Measurements from ENCODE around the gene ULK3.

ULK3 gene

DNA sequence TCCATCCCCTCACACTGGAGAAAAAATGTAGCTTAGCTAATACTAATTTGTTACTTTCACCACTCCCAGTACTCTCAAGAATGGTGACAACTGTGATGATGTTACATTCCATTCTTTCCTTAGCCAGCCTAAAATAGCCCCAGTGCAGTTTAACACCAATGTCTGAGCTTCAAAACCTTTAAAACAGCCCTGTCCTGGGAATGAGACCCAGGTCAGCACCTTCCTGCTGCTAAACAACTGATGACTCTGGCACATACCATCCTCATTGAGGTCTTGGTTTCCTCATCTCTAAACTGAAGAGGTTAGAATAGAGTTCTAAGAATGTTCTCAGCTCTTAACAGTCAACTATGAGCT is 26.4 kb upstream of the ULK3 start:
- no peak for DNase-seq (ENCODE audit: low read depth in 2 of 2, low spot score in 1 of 2)

DNA sequence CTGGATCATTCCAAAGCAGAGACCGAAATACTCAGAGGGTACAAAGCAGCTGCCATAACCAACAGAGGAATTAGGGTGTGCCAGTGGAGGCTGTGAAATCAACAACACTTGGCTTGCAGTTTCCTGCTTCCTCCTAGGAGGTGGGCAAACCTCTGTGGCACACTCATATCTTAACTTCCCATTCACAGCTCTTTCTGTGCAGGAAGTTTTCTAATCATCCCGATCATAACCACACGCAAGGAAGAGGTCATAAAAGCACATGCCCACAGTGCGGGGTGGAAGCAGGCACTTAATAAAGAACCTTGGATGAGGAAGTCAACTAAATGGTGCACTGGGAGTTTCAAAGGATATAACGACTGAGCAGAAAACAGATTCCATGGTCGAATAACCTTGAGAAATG is 25.1 kb upstream of the ULK3 start:
- DNase-seq (ENCODE audit: low read depth in 2 of 2, low spot score in 1 of 2) = no peak

DNA sequence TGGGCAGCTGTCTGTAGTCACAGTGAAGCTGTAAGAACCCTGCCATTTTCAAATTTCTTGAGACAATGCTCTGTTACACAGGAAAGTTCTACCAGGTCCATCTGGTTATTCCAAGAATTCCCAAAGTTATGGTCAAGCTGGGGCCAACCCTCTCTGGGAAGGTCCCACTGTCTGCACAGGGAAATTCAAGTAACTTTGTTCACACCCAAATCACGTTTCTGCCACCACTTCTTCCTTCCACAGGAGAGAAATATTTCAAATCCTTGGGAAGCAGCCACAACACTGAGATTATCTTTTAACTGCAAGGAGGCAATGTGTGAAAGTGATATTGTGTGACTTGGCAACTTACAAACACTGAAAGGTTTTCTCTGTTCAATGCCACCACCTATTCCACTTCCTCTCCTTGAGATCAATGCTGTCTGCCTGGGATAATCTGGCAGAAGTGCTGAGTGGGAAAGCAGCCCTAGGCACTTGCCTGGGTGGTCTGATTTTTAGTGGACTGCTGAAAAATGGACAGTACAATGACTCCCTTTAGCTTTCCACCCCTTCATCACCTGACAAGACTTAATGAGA is 24.6 kb upstream of the ULK3 start:
- DNase-seq (ENCODE audit: low read depth in 2 of 2, low spot score in 1 of 2) = no peak

DNA sequence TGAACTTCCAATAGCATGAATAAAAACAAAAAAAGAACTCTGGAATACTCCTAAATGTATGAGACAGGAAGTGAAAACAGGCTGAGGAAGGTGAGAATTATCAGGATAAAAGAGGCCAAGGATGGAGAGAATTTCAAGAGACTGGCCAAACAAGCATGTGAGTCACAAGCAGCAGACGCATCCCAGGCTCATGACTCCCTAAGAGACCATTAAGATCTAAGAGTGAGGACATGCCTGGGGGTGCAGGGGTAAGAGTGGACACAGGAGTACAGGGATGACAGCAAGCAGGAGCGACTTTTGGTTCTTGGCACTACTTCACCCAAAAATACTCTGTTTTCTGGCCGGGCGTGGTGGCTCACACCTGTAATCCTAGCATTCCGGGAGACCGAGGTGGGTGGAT is 23.1 kb upstream of the ULK3 start:
- no peak for DNase-seq (ENCODE audit: low read depth in 2 of 2, low spot score in 1 of 2)

DNA sequence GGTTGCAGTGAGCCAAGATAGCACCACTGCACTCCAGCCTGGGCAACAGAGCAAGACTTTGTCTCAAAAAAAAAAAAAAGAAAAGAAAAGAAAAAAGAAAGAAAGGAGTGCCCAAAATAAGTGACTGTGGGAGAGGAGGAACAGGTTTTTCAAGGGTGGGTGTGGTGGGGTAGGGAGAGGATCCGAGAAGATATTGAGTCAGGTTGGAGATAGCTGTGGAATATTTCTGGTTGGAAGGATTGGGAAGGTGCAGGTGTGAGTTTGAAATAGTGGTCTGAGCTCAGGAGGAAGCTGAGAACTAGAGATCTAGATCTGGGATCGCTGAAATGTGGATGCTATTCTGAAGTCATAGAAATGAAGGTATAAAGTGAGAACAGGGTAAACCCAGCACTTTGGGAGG is 22.4 kb upstream of the ULK3 start:
- DNase-seq (ENCODE audit: low read depth in 2 of 2, low spot score in 1 of 2) = no peak

DNA sequence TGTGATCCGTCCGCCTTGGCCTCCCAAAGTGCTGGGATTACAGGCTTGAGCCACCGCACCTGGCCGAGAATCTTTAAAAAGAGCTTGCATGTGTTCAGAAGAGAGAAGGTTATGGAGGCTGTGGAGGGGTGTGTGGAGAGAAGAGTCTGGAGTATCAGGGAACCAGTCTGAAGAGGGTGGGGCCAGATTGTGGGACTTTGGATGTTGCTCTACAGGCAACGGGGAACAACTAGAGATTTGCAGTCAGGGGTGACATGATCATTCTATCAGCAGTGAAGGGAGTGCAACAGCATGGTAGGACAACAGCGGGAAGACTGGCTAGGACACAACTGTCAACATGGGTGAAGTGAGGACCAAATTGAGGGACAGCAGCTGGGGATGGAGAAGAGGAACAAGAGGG is 21.3 kb upstream of the ULK3 start:
- DNase-seq (ENCODE audit: low read depth in 2 of 2, low spot score in 1 of 2) = no peak

DNA sequence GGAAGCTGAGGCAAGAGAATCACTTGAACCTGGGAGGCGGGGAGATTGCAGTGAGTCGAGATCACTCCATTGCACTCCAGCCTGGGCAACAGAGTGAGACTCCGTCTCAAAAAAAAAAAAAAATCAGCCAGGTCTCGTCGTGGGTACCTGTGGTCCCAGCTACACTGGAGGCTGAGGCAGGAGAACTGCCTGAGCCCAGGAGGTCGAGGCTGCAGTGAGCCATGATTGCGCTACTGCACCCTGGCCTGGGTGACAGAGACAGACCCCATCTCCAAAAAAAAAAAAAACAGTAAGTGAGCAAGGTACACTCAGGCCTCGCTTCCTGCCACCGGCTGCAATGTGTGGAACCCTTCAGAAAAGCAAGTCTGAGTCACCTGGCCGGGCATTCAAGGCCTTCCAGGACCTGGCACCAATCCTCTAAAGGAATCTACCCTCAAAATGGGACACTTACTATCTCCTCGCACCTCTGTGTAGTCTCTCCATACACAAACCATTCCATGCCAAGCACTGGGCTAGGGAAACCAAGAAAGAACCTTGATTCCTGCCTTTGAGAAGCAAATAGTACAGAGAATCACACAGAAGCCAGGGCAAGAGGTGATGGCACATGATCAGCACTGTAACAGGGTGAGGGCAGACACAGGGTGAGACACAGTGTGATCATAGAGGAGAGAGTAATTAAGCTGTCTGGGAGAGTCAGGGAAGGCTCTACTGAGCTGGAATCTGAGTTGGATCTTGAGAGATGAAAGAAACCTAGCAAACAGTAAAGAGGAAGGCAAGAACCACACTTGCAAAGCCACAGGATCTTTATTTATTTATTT is 20.5 kb upstream of the ULK3 start:
- no peak for DNase-seq (ENCODE audit: low read depth in 2 of 2, low spot score in 1 of 2)

DNA sequence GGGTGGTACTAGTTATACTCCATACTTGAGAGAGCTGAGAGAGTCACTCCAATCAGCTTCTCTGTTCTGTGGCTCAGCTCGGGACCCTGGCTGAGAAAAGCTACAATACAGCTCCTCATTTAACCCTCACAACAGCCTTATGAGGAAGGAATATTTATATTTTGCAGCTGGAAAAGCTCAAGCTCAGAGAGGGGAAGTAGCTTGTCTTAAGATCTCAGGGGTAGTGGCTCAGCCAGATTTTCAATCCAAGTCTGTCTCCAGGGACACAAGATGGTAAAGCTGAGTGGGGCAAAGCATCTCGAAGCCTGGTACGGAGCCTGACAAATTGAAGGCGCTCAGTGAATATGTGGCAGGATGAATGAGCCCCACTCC is 15.4 kb upstream of the ULK3 start:
- no peak for DNase-seq (ENCODE audit: low read depth in 2 of 2, low spot score in 1 of 2)

DNA sequence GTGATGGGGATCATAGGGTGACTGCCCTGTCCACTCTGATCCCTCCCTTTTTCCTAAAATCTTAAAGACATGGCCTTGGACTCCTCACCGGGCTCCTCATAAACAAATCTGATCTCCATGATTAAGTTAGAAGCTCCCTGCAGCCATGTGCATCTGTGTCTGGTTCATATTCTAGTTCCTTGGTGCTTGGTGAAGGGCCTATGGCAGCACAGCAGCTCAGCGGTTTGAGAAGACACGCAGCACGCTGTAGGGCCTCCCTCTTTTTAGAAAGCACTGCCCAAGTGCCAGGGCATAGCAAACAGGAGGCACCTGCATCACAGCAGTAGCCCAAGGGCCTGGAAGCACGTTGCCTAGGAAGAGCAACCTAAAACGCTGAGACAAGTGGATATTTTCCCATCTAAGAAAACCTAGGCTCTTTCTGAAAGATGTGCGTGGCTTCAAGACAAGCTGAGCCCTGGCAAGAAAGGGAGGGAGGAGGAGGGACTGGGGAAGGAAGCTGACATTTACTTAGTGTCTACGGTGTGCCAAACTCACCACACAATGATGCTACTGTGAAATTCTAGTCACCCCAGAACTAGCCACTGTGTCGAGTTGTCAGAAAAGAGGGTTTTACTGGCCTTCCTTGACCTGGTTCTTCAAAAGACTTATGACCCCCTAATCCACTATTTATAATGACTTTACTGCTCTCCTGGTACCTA is 14.9 kb upstream of the ULK3 start:
- DNase-seq (ENCODE audit: low read depth in 2 of 2, low spot score in 1 of 2) = no peak

DNA sequence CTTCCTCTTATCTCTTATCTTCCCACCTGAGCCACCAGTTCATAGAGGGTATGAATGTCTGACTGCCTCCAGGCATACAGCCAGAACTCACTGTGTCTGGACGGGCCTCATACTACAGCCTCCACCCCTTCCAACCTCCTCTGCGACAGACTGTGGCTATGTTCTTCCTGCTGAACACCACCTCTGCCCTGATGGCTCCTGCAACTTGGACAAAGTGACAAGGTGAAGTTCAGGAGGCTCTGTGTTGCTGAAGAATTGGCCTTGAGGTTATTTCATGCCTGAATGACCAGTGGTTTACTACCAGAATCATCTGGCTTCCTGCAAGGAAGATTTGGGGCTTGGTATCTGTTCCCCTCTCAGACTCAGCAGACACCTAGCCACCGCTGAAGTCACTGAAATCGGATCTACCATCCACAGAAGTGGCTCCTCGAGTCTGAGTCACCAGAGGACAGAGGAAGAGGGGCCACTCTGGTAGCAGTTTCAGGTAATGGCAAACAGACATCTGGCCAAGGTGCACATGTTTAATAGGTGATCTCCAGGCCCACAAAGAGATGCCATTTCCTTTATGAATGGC is 14.2 kb upstream of the ULK3 start:
- DNase-seq (ENCODE audit: low read depth in 2 of 2, low spot score in 1 of 2) = no peak

DNA sequence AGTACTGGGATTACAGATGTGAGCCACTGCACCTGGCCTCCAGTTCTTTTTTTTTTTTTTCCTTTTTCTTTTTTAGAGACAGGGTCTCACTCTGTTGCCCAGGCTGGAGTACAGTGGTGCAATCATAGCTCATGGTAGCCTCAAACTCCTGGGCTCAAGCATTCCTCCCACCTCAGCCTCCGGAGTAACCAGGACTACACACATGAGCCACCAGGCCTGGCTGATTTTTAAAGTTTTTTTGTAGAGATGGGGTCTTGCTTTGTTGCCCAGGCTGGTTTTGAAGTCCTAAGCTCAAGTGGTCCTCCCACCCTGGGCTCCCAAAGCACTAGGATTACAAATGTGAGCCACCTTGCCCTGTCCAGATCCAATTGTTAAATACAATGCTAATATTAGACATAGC is 13.6 kb upstream of the ULK3 start:
- DNase-seq (ENCODE audit: low read depth in 2 of 2, low spot score in 1 of 2) = no peak

DNA sequence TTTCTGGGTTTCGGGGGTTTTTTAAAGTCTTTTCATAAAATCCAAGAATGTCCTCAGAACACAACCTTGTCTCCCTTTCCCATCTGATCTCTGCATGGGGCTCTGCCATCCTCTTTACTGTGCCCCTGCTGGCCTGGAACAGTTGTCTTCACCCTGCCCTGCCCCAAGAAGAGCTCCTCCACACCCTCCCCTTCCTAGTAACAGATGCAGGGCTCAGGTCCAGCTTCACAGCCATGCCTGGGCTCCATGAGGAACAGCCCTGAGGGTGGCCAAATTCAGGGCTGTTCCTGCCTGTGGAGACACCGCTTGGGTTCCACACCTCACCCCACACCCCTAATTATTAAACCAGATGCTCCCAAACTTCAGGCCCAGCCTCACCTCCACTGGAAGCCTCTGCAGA is 12.9 kb upstream of the ULK3 start:
- no peak for DNase-seq (ENCODE audit: low read depth in 2 of 2, low spot score in 1 of 2)

DNA sequence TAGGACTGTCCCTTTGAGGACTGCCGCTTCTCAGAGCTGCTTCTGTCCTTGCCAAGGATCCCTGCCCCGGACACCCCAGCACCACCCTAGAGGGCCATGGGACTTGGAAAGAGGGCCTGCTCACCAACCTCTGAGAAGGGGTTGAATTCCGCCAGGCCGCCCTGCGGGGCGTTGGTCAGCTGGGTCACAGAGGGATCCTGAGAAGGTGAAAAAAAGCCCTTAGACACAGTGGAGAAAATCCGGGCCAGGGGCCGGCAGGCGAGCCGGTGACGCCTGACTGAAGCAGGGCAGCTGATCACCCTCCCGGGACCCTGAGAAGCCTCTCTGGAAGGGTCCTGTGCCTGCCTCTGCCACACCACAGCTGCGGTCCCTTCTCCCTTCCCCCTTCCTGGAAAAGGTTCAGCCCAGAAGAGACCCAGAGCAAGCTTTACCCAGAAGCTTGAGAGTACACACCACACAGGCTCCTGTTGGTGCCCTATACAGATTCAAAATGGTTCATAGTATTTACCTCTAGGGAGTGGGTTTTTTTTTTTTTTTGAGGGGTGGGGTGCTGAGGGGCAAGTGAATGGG is 11.6 kb upstream of the ULK3 start:
- DNase-seq (ENCODE audit: low read depth in 2 of 2, low spot score in 1 of 2) = no peak

DNA sequence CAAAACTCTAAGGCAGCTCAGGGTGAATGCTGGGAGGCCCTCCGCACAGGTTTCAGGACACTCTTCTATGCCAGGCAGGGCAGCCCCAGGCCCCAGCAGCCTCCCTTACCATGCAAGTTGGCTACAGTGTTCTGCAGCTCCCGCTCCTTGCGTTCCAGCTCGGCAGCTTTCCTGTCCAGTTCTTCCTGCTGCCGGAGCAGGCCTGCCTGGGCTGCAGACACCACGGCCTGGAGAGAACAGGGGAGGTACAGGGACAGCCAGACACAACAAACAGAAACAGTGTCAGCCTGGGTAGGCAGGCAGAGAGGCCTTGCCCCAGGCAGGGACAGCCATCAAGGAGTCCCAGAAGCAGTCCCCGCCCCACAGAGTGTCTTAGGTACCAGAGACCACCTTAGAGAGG is 9.0 kb upstream of the ULK3 start:
- no peak for DNase-seq (ENCODE audit: low read depth in 2 of 2, low spot score in 1 of 2)

DNA sequence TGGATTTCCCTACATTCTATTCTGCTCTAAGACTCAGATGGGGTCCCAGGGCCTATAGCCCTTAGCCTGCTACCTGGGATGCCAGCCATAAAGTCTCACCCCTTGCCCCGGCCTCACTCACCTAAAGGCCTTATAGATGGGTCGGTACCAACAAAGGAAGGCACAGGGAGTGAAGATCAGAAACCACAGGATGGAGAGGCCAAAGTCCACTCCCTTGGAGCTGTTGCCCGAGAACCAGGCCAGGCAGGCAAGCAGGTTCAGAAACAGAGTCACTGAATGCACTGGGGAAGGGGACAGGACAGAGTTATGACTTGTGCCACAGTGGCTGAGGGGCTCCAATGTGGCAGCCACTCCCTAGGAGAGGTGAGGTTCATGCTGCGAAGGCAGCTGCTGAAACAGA is 7.4 kb upstream of the ULK3 start:
- DNase-seq (ENCODE audit: low read depth in 2 of 2, low spot score in 1 of 2) = no peak

DNA sequence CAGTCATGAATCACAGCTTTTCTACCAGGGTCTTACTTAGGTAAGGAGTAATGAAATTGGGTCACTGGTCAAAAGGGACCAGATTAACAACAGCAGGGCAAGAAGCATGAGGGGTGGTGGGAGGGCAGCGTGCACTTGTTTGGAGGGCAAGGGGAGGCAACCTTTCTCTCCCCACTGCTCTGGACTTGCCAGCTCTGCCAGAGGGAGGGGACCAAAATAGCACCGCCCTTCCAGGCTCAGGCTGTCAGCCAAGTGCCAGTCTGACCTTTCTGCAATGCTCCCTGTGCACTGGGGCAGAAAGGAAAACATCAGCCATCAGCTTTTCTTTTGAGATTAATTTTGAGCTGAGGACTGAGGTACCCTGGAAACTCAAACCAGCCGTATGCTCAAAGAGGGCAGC is 4.5 kb upstream of the ULK3 start:
- no peak for DNase-seq (ENCODE audit: low read depth in 2 of 2, low spot score in 1 of 2)

DNA sequence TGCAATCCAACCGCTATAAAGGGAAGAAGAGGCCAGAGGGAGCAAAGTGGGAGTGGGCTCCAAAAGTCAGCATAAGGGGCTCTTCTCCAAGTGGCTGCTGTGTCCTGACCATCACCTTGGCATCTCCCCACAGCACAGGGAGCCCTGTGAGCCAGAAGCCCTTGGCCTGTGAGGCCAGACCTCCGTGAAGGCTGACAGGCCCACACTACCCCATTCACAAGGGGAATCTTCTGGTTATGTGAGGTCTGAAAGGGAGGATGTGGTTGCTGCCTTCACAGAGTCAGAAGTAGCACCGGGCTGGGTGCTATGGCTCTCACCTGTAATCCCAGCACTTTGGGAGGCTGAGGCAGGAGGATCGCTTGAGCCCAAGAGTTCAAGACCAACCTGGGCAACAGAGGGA is 2.6 kb upstream of the ULK3 start:
- DNase-seq (ENCODE audit: low read depth in 2 of 2, low spot score in 1 of 2) = no peak

DNA sequence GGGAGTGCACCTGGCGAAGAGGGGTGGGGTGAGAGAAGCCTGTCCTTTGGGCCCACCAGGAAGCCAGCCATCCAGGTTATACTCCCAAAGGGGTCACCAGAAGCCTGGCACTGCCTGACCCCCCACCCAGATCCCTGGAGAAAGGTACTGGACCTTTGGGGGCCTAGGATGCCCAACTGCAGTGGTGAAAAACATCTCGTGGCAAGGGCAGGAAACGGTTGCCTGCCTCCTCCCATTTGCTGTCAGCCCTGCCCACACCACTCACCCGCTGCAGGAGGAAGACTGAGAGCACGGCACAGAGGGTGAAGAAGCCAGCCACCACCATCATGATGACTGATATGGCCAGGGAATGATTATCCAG is 2.2 kb upstream of the ULK3 start:
- no peak for DNase-seq (ENCODE audit: low read depth in 2 of 2, low spot score in 1 of 2)

DNA sequence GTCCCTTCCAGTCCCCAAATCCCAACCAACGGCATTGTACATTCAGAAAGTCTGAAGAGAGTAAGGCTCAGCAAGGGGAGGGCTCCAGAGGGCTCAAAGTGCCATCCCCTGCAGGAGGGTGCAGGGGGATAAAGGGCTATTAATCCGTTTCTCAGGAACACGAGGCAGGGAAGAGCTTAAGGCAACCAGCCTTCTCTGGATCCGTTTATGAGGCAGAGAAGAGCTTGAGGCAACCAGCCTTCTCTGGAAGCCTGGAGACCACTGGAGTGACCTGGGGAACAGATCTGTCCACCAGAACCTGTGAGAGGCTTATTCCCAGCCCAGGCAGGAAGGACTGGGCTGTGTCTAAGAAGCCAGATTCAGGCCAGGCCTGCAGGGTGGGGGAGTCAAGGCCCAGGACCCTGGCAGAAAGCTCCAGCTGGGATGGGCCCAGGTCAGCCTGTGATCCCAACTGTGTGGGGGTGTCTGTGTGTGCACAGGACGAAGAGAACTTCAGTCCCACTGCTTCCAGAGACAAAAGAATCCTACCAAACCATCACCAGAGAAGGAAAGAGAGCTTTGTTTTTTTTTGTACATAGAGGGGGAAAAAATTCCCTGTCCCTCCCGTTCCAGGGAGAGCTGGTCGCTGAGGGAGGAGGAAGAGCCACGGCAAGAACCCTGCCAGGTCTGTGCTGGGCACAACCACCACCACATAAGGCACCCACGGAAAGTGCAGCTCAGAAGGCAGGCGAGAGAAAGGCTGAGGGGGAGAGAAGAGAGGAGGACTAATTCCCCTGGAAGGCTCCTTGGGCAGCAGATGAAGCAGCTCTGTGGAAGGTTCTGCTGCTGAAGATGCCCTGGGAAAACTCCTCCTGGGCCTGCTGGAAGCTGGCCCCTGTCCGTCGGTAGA is 1.6 kb upstream of the ULK3 start:
- DNase-seq (ENCODE audit: low read depth in 2 of 2, low spot score in 1 of 2) = no peak

DNA sequence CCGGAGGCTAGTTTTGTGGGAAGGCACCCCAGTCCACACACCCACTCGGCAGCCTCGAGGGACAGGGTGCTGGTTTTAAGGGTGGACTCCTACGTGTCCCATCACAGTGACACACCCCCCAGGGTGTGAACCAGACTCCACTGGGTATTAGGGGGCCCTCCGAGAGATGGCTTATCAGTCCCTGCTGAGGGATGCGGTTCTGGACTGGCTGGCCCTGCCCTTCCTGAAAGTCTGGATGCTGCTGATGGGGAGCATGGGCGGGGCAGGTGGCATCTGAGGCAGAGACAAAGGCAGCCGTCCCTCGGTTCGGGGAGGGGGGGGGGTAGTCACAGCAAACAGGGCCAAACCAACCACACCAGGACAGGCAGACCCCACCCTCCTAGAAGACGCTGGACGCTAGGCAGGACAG is 939 bp upstream of the ULK3 start:
- DNase-seq (ENCODE audit: low read depth in 2 of 2, low spot score in 1 of 2) = no peak

DNA sequence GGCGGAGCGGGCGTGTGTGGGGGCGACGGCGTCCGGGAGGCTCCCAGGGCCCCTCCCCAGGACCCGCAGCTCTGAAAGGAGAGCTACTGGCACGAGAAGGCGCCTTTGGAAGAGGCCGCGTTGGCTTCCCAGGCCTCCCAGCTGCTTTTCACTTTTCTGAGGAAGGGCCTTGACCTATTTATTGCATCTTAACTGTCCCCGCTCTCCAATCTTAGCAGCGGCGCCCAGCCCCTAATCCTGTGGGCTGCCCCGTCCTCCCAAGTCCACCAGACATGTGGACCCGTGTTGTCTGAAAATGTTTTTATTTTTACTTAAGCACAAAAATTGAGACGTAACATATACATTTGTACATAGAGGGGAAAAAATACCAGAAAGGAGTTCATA is 481 bp upstream of the ULK3 start:
- DNase-seq (ENCODE audit: low read depth in 2 of 2, low spot score in 1 of 2) = no peak

Measured in stimulated activated CD8-positive, alpha-beta memory T cell treated with anti-CD3 and anti-CD28 coated beads, Interleukin-4, amount 100 ng/mL, for 1 hour (primary cell).